ENCODE measurements around the gene DNMT1.

Gene DNMT1

DNA sequence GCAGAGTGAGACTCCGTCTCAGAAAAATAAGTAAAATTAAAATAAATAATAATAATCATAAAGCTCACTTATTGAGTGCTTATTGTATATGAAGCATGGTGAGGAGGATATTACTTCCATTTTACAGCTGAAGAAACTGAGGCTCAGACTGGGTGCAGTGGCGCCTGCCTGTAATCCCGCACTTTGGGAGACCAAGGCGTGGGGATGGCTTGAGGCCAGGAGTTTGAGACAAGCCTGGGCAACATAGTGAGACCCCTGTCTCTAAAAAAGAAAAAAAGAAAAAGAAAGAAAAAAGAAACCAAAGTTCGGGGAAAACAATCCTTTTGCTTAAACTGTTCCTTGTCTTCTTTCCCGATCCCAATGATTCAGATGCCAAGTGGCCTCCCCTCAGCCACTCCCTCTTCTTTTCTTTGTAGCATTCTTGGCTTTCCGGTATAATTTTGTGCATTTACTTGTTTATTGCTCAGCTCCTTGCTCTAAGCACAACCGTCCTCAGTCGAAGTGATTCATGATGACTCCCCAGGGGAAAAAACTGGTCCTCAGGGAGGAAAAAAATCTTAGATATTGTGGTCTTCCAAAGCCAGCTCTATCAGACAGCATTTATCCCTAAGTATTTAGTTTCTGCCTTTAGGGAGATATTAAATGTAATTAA is 74.1 kb downstream of the DNMT1 start:
- in situ Hi-C loops (cut with MboI; ENCODE audit: low pct_unique_long_range_greater_than_20kb, low sequenced_read_pairs) = no loop called here
- no peak for DNase-seq

DNA sequence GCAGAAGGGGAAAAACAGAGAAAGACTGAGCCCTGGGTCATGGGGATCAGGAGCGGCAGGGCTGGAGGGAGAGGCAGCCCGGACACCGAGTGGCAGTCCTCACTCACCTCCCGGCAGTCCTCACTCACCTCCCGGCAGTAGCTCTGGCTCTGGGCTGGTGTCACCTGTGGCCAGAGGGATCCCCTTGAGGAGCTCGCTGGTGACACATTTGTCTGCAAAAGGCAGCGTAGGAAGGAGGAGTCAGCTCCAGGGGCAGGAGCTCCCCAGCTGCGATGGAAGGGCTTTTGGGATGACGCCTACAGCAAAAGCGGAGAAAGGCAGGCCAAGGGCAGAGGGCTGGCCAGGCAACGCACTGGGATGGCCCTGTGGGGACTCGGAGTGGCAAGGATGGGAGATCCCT is 75.8 kb downstream of the DNMT1 start:
- in situ Hi-C loops (cut with MboI; ENCODE audit: low pct_unique_long_range_greater_than_20kb, low sequenced_read_pairs) = no loop called here
- DNase-seq = no peak

DNA sequence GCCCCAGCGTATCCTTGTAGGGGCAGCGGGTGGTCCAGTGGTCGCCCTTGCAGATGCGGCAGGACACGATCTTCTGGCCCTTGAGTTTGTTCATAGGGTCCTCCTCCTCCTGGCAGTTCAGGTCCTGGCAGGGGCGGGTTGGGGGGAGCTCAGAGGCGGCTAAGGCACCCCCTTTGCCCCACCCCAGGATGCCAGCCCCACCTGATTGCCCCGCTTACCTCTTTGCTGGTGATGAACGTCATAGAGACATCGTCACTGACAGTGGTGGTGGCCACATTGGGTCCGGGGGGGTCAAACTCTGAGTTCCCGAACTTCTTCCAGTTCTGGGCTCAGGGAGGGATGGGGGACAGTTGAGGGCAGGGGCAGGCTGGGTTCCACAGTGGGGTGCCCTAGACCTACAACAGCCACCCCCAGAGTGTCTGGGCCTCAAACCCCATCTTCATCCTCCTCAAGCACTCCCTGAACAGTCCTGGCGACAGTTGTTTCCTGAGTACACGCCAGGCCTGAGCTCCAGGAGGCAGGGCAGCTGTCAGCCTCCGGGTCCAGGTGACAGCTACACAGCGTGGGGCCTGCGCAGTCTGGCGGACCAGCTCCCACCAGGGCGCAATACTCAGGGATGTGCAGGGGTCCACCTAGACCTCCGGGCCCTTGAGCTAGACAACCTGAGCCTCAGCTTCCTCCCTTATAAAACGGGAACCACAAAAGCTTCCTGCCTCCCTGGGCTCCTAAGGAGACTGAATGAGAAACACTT is 77.7 kb downstream of the DNMT1 start:
- in situ Hi-C loops (cut with MboI; ENCODE audit: low pct_unique_long_range_greater_than_20kb, low sequenced_read_pairs) = no loop called here
- DNase-seq = no peak

DNA sequence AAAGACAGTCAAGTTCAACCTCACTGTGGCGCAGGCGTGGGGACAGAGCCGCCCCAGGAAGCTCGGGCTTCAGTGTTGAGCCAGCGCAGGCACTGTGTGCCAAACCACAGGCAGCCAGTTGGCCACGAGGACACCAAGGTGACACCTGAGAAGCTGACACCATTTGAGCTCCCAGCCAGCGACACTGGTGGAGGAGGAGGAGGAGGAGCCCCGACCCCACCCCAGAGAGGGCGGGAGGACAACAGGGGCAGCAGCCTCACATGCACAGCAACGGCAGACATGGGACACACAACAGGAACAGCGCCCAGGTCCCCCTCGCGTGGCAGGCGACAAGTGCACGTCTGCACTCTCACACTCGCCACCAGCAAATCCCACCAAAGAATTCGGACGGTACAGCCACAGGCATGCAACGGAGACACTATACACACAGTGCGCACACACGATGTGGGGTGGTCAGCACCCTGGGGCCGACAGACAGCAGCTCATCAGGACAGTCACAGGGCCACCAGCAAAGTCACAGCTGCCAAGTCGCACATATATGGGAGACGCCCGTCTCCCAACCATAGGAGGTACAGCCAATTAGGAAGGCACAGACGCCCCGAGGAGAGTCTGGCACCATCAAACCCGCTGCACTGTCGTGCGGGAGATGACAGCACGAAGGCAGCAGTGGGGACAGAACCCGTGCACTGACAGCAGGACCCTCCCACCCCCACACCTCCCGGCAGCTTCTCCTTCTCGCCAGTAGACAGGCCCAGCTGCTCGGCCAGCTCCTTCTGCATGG is 78.5 kb downstream of the DNMT1 start:
- in situ Hi-C loops (cut with MboI; ENCODE audit: low pct_unique_long_range_greater_than_20kb, low sequenced_read_pairs) = no loop called here
- peak; percentile 23 for DNase-seq

DNA sequence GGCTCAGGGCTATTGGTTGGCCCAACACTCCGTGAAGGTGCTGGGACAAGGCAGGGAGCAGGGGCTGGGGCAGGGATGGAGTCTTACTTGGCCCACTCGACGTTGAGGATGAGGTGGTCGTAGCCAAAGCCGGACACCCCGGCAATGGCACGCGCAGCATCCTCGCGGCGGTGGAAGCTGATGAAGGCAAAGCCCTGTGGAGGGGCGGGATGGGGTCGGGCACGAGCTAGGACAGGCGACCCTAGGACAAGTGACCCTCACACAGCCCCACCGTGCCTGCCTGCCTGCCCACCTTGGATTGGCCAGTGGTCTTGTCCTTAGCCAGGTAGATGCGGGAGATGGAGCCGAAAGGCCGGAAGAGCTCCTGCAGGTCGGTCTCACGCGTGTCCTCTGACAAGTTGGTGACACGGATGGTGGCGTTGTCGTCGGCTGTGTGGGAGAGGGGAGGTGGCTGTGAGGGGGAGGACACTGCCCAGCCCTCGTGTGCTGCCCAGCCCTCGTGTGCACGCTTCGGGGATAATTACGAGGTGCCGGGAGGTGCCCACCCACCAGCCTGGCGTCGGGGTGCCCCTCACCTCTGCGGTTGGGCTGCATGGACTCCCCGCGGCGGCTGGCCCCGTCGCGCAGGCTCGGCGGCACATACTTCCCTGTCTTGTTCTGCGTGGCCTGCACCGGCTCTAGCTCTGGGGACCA is 79.2 kb downstream of the DNMT1 start:
- in situ Hi-C loops (cut with MboI; ENCODE audit: low pct_unique_long_range_greater_than_20kb, low sequenced_read_pairs) = no loop called here
- DNase-seq = peak; percentile 30

DNA sequence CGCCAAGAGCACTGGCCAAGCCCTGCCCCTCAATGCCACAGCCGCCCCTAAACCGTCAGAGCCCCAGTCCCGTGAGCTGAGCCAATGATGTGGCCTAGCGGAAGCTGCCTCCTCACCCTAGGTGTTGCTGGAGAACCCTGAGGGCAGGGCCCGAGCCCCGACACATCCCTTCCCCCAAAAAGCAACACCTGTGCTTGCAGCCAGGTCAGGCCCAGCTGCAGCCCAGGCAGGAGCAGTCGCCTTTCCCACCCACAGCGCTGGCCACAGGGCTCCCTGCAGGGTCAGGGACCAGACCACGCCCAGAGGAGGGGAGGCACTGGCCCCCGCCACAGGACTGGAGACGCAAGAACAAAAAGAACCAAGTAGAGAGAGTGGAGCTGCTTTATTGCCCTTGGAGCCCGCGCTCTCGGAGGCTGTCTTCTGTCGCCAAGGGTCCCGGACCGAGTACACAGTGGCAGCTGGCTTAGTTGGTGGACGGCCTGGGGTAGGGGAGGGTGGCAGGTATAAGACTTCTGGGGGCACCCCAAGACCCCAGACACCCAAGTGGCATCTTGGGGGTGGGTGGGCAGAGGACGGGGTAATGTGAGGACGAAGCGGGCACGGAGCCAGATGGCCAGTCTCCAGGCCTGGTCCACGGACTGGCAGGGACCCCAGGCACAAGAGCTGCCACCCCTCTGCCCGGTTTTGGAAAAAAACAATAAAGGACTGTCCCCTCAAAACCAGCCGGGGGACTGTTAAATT is 79.9 kb downstream of the DNMT1 start:
- DNase-seq = peak; percentile 46
- in situ Hi-C loops (cut with MboI; ENCODE audit: low pct_unique_long_range_greater_than_20kb, low sequenced_read_pairs) = no loop called here

DNA sequence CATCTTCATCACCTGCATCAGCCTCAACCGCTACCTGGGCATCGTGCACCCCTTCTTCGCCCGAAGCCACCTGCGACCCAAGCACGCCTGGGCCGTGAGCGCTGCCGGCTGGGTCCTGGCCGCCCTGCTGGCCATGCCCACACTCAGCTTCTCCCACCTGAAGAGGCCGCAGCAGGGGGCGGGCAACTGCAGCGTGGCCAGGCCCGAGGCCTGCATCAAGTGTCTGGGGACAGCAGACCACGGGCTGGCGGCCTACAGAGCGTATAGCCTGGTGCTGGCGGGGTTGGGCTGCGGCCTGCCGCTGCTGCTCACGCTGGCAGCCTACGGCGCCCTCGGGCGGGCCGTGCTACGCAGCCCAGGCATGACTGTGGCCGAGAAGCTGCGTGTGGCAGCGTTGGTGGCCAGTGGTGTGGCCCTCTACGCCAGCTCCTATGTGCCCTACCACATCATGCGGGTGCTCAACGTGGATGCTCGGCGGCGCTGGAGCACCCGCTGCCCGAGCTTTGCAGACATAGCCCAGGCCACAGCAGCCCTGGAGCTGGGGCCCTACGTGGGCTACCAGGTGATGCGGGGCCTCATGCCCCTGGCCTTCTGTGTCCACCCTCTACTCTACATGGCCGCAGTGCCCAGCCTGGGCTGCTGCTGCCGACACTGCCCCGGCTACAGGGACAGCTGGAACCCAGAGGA is 80.6 kb downstream of the DNMT1 start:
- in situ Hi-C loops (cut with MboI; ENCODE audit: low pct_unique_long_range_greater_than_20kb, low sequenced_read_pairs) = no loop called here
- DNase-seq = peak; percentile 46

DNA sequence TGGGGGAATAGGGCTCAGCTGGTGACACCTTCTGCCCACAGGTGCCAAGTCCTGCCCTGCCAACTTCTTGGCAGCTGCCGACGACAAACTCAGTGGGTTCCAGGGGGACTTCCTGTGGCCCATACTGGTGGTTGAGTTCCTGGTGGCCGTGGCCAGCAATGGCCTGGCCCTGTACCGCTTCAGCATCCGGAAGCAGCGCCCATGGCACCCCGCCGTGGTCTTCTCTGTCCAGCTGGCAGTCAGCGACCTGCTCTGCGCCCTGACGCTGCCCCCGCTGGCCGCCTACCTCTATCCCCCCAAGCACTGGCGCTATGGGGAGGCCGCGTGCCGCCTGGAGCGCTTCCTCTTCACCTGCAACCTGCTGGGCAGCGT is 81.2 kb downstream of the DNMT1 start:
- in situ Hi-C loops (cut with MboI; ENCODE audit: low pct_unique_long_range_greater_than_20kb, low sequenced_read_pairs) = no loop called here
- peak; percentile 40 for DNase-seq

DNA sequence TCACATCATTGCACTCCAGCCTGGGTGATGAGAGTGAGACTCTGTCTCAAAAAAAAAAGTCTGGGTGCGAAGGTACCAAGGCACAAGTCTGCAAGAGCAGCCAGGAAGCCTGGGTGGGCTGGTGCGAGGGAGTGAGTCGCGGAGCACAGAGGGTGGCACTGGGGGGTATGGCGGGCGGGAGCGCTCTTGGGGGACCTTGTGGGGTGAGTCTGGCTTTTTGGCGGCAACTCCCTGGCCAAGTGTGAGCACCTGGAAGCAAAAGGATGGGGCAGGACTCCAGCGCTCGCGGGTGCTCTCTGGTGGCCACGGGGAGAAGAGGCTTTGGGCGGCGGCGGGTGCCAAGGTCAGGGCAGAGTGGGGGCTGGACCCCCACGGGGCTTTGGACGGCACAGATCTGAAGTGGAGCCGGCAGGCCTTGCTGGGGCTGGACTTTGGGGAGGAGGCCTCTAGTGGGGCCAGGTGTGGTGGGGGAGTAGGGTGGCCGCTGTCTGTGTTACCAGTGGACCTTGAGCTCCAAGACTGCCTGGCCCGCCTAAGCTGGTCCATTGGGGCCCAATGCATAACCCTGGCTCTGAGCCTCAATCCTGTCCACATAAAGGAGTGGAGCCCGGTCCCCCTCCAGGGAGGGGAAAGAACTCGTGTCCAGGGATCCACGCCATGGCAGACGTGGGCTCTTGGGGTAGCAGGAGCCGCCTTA is 81.7 kb downstream of the DNMT1 start:
- peak; percentile 67 for DNase-seq
- in situ Hi-C loops (cut with MboI; ENCODE audit: low pct_unique_long_range_greater_than_20kb, low sequenced_read_pairs) = no loop called here

DNA sequence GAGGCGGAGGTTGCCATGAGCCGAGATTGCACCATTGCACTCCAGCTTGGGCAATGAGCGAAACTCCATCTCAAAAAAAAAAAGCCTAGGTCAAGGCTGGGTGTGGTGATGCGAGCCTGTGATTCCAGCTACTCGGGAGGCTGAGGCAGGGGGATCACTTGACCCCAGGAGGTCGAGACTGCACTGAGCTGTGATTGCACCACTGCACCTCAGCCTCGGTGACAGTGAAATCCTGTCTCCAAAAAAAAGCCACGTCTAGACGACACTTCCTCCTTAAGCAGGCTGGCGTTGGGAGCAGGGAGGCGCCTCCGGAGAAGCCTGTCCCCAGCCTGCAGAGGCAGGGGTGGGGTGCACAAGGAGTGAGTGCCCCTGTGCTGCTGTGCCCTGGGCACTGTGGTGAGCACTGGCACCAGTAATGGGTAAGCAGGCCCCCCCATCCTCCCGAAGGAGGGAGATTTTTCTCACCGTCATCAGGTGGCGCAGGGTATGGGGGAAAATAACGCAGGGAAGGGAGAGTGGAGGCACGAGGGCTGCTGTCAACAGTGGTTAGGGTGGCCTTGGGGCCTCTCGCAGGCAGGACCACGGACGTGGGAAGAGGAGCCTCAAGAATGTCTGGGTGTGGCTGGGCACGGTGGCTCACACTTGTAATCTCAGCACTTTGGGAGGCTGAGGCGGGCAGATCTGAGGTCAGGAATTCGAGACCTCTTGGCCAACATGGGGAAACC is 82.6 kb downstream of the DNMT1 start:
- DNase-seq = peak; percentile 68
- in situ Hi-C loops (cut with MboI; ENCODE audit: low pct_unique_long_range_greater_than_20kb, low sequenced_read_pairs) = no loop called here

DNA sequence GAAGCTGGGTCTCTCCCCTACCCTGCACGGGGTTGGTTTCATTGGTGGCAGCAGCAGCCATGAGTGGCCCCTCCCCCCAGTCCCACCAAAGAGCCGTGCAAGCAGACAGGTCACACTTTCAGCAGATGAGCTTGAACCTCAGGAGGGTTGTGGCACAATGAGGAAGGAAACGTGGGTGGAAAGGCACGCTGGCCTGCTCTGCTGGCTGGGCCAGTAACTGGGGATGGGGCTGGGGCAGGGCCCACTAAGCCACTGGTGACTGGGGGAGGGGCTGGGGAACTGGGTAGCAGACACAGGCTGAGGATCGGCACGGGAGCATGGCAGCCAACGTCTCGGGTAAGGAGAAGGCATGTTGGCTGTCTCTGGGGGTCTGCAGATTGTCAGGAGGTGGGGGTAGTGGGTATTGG is 83.3 kb downstream of the DNMT1 start, which contains the start of gene P2RY11:
Gene P2RY11 (plus strand): TSS at position 289 of the 407 bp plus-strand sequence. CDS start 29 bp downstream, at position 318.
- in situ Hi-C loops (cut with MboI; ENCODE audit: low pct_unique_long_range_greater_than_20kb, low sequenced_read_pairs) = no loop called here
- DNase-seq = peak; percentile 94

DNA sequence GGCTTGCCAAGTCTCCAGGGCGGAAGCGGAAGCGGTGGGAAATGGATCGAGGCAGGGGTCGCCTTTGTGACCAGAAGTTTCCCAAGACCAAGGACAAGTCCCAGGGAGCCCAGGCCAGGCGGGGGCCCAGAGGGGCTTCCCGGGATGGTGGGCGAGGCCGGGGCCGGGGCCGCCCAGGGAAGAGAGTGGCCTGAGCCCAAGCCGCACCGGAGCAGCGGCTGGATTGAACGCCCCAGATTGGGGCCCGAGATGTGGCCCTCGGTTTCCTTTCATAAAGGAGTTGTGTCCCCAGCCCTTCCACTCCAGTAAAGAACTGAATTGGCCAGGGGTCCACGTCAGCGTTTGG is 83.8 kb downstream of the DNMT1 start:
- DNase-seq = no peak
- in situ Hi-C loops (cut with MboI; ENCODE audit: low pct_unique_long_range_greater_than_20kb, low sequenced_read_pairs) = no loop called here

DNA sequence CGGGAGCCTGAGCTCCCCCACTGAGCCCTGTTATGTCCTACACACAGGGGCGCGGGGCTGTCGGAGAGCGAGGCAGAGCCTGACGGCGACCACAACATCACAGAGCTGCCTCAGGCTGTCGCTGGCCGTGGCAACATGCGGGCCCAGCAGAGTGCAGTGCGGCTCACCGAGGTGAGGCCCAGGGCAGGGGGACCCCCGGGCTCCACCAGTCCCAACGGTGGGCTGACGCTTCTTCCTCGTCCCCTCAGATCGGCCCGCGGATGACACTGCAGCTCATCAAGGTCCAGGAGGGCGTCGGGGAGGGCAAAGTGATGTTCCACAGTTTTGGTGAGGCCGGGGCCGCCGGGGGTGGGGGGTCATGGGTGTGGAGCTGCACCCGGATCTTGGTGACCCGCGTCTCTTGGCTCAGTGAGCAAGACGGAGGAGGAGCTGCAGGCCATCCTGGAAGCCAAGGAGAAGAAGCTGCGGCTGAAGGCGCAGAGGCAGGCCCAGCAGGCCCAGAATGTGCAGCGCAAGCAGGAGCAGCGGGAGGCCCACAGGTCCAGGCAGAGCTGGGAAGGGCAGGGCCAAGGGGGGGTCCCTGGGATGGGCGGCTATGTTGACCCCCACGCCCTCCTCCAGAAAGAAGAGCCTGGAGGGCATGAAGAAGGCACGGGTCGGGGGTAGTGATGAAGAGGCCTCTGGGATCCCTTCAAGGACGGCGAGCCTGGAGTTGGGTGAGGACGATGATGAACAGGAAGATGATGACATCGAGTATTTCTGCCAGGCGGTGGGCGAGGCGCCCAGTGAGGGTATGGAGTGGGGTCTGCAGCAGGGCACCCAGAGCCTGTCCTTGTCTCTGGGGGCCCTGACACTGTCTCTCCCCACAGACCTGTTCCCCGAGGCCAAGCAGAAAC is 84.4 kb downstream of the DNMT1 start:
- in situ Hi-C loops (cut with MboI; ENCODE audit: low pct_unique_long_range_greater_than_20kb, low sequenced_read_pairs) = no loop called here

DNA sequence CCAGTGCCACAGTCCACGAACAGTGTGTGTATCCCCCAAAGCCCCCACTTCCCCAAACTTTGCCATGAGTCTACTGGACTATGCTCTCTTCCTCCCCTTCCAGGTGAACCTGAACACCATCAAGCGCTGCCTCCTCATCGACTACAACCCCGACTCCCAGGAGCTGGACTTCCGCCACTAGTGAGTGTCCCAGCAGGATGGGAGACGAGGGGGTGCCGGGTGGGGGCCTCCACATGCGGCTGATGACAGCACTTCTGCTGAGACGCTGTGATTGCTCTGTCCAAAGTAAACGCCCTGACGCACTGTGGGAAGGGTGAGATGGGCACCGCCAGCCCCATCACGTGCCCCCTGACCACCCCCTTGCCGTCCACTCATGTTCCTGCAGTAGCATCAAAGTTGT is 85.2 kb downstream of the DNMT1 start:
- DNase-seq = no peak
- in situ Hi-C loops (cut with MboI; ENCODE audit: low pct_unique_long_range_greater_than_20kb, low sequenced_read_pairs) = no loop called here

More for the DNA sequence above, 84.4 kb downstream of the DNMT1 start:
- DNase-seq = no peak

DNA sequence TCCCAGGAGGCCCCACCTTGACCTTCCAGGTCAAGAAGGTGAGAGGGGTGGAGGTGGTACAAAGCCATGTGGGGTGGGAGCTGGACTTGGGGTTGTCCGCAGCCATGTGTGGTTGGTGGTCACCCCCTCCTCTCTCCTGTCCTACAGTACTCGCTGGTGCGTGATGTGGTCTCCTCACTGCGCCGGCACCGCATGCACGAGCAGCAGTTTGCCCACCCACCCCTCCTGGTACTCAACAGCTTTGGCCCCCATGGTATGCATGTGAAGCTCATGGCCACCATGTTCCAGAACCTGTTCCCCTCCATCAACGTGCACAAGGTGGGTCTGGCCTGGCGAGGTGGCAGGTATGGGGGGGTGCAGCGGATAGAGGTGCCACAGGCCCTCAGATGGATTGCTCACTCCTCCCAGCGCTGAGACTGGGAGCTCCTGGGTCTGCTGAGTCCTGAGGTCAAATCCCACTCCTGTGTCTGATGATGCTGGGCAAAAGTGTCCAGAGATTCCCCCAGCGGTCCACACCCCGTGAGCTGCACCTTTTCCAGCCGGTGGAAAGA is 86.9 kb downstream of the DNMT1 start:
- no peak for DNase-seq
- in situ Hi-C loops (cut with MboI; ENCODE audit: low pct_unique_long_range_greater_than_20kb, low sequenced_read_pairs) = no loop called here

DNA sequence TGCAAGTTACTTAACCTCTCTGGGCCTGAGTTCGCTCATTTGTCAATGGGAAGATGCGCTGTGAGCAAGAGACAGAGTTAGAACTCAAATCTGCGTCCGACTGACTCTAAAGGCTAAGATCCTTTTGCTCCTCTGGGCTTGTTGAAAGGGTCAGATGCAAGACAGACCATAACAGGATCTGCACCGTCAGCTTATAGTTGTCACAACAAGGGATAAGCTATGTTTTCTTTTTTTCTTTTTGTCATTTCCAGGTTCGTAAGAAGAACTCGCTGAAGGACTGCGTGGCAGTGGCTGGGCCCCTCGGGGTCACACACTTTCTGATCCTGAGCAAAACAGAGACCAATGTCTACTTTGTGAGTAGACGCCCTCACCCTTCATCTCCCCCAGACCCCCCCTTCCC is 87.5 kb downstream of the DNMT1 start:
- DNase-seq = no peak
- in situ Hi-C loops (cut with MboI; ENCODE audit: low pct_unique_long_range_greater_than_20kb, low sequenced_read_pairs) = no loop called here

Measured in KBM-7 (cell line).